Midbrain (tissue), 1 donor: ENCODE data around the gene TNNT3.
"Not testable (repeated sequence)": the region's sequence is repeated elsewhere in the genome, so short reads cannot be mapped to it uniquely, and the experiment has no call there.

ENCODE experiments used
- DNase-seq: peaks from one replicate; lab custom pipeline; 2025; lab: John Stamatoyannopoulos, UW

The TNNT3 gene

GRCh38 chr11:1935156-1936071 is 15.9 kb downstream of the TNNT3 start:
- no peak for DNase-seq

GRCh38 chr11:1936072-1936780 is 16.7 kb downstream of the TNNT3 start:
- no peak for DNase-seq

GRCh38 chr11:1936781-1937615 is 17.5 kb downstream of the TNNT3 start:
- DNase-seq: no peak

- no peak for DNase-seq
Measured at GRCh38 chr11:1937616-1938342, 18.3 kb downstream of the TNNT3 start.

GRCh38 chr11:1938343-1939005 is 19.0 kb downstream of the TNNT3 start:
- no peak for DNase-seq

GRCh38 chr11:1939006-1939625 is 19.6 kb downstream of the TNNT3 start:
- no peak for DNase-seq

- not testable (repeated sequence) for DNase-seq
Measured at GRCh38 chr11:1939788-1940187, 20.3 kb downstream of the TNNT3 start.

GRCh38 chr11:1942558-1943260 is 23.2 kb downstream of the TNNT3 start:
- no peak for DNase-seq

- DNase-seq: no peak
Measured at GRCh38 chr11:1943576-1943975, 24.1 kb downstream of the TNNT3 start.

GRCh38 chr11:1943977-1944376 is 24.5 kb downstream of the TNNT3 start:
- no peak for DNase-seq

GRCh38 chr11:1946812-1947484 is 27.4 kb downstream of the TNNT3 start, which contains the start of gene MRPL23:
TSS of gene MRPL23 (plus strand) at chr11:1947332. CDS start at chr11:1947363, 31 bp downstream.
- DNase-seq: no peak

GRCh38 chr11:1947592-1948237 is 28.2 kb downstream of the TNNT3 start:
- DNase-seq: no peak

- no peak for DNase-seq
Measured at GRCh38 chr11:1948389-1948788, 28.9 kb downstream of the TNNT3 start.

GRCh38 chr11:1949302-1949701 is 29.8 kb downstream of the TNNT3 start:
- no peak for DNase-seq

GRCh38 chr11:1949922-1950321 is 30.4 kb downstream of the TNNT3 start:
- DNase-seq: no peak

GRCh38 chr11:1952806-1953482 is 33.4 kb downstream of the TNNT3 start:
- DNase-seq: no peak

- DNase-seq: no peak
Measured at GRCh38 chr11:1953489-1954266, 34.2 kb downstream of the TNNT3 start.
